Osteoblast (primary cell): ENCODE results near the gene DIP2C. TPM values are rescaled to one million over a fixed set of nuclear protein-coding genes. Genes with fewer than 3 reads are reported as not detected.

Source experiments
- DNase-seq: peaks from one replicate; pipeline ENCODE4 v3.0.0; 2011; ENCODE audit warnings: low spot score, mixed read lengths; ENCODE audit not compliant: insufficient read length; ENCODE audit errors: missing footprints
- H2AFZ ChIP-seq: 2 replicates; pipeline ENCODE4 v1.6.0; 2011; ENCODE audit warnings: mild to moderate bottlenecking, low read length
- H3K27ac ChIP-seq: 2 replicates; pipeline ENCODE4 v1.5.1; 2011; ENCODE audit warnings: mild to moderate bottlenecking, low read depth, low read length, moderate library complexity
- H3K27me3 ChIP-seq: 2 replicates; pipeline ENCODE4 v1.6.0; 2012; ENCODE audit warnings: mild to moderate bottlenecking, control low read depth, inconsistent platforms, low read length, moderate library complexity; ENCODE audit not compliant: insufficient read depth
- H3K36me3 ChIP-seq: 2 replicates; pipeline ENCODE4 v1.5.1; 2011; ENCODE audit warnings: mild to moderate bottlenecking, low read length, control low read depth, moderate library complexity; ENCODE audit not compliant: insufficient read depth
- H3K4me1 ChIP-seq: 2 replicates; pipeline ENCODE4 v1.5.1; 2011; ENCODE audit warnings: mild to moderate bottlenecking, low read length, control low read depth, moderate library complexity; ENCODE audit not compliant: insufficient read depth
- H3K4me2 ChIP-seq: 2 replicates; pipeline ENCODE4 v1.6.0; 2011; ENCODE audit warnings: mild to moderate bottlenecking, low read length; ENCODE audit not compliant: insufficient read depth
- H3K4me3 ChIP-seq: fragments of 200-600 bp; sonication (generic); 3 replicates; pipeline ENCODE4 v1.5.1; 2012; ENCODE audit warnings: mild to moderate bottlenecking, low read length, inconsistent platforms; ENCODE audit not compliant: insufficient read depth
- H3K79me2 ChIP-seq: 2 replicates; pipeline ENCODE4 v1.6.0; 2012; ENCODE audit warnings: mild to moderate bottlenecking, low read length, control low read depth, inconsistent platforms; ENCODE audit not compliant: insufficient read depth
- H3K9me3 ChIP-seq: 2 replicates; pipeline ENCODE4 v1.5.1; 2011; ENCODE audit warnings: low read depth, low read length, control low read depth
- H4K20me1 ChIP-seq: 2 replicates; pipeline ENCODE4 v1.6.0; 2012; ENCODE audit warnings: mild to moderate bottlenecking, low read length, control low read depth; ENCODE audit not compliant: insufficient read depth
- CTCF ChIP-seq: IDR thresholded peaks from 2 replicates; pipeline ENCODE4 v1.5.1; 2011; ENCODE audit warnings: mild to moderate bottlenecking, low read depth, low read length, moderate library complexity; ENCODE audit errors: extremely low read depth
- total RNA-seq: library from RNA; depleted of rRNA; stranded (reverse); fragments of >200 nt; gene quantifications from 2 replicates; pipeline ENCODE4 v1.2.3, GENCODE V29; 2012

DIP2C gene
- total RNA-seq, 1 donor, result 36.9 TPM

- no peak overlapping the region for H2AFZ ChIP-seq
- no peak for TF ChIP-seq CTCF
- peaks cover 3% of the 10 kb centered on the region for H3K36me3 ChIP-seq
- no peak overlapping the region for H3K4me3 ChIP-seq
- H3K9me3 ChIP-seq, result no peaks in the 10 kb centered on the region
- H3K27me3 ChIP-seq, result no peaks in the 10 kb centered on the region
- H4K20me1 ChIP-seq, result peaks cover 81% of the 10 kb centered on the region
- no peak overlapping the region for H3K27ac ChIP-seq
- peak; percentile 11 for DNase-seq
- H3K79me2 ChIP-seq, result peaks cover 94% of the 10 kb centered on the region
- H3K4me1 ChIP-seq, result no peaks in the 10 kb centered on the region
- H3K4me2 ChIP-seq, result no peak overlapping the region
Measured at GRCh38 chr10:506451-507354, 182.8 kb downstream of the DIP2C start.

GRCh38 chr10:505419-505818, 184.0 kb downstream of the DIP2C start:
- Histone ChIP-seq H3K27ac (no peak overlapping the region), H2AFZ (no peak overlapping the region), H3K4me1 (peaks cover 11% of the 10 kb centered on the region), H3K9me3 (no peaks in the 10 kb centered on the region), H3K36me3 (peaks cover 3% of the 10 kb centered on the region), H4K20me1 (peaks cover 88% of the 10 kb centered on the region), H3K4me3 (no peak overlapping the region), H3K79me2 (peaks cover 97% of the 10 kb centered on the region), H3K4me2 (no peak overlapping the region), H3K27me3 (no peaks in the 10 kb centered on the region)
- TF ChIP-seq CTCF, result no peak
- no peak for DNase-seq

GRCh38 chr10:504806-505205, 184.7 kb downstream of the DIP2C start:
- Histone ChIP-seq H2AFZ (no peak overlapping the region), H3K36me3 (peaks cover 3% of the 10 kb centered on the region), H3K27ac (no peak overlapping the region), H3K27me3 (no peaks in the 10 kb centered on the region), H3K79me2 (peaks cover 97% of the 10 kb centered on the region), H4K20me1 (peaks cover 89% of the 10 kb centered on the region), H3K4me3 (no peak overlapping the region), H3K4me1 (peaks cover 11% of the 10 kb centered on the region), H3K9me3 (no peaks in the 10 kb centered on the region), H3K4me2 (no peak overlapping the region)
- no peak for TF ChIP-seq CTCF
- DNase-seq, result no peak

GRCh38 chr10:504121-504611, 185.3 kb downstream of the DIP2C start:
- H3K79me2 ChIP-seq, result peaks cover 97% of the 10 kb centered on the region
- no peak for TF ChIP-seq CTCF
- H4K20me1 ChIP-seq, result peaks cover 87% of the 10 kb centered on the region
- H3K36me3 ChIP-seq, result peaks cover under 1% of the 10 kb centered on the region
- no peak overlapping the region for H3K4me2 ChIP-seq
- DNase-seq, result no peak
- peaks cover 11% of the 10 kb centered on the region for H3K4me1 ChIP-seq
- no peak overlapping the region for H3K4me3 ChIP-seq
- H2AFZ ChIP-seq, result no peak overlapping the region
- no peak overlapping the region for H3K27ac ChIP-seq
- H3K27me3 ChIP-seq, result no peaks in the 10 kb centered on the region
- no peaks in the 10 kb centered on the region for H3K9me3 ChIP-seq
